Esophagus squamous epithelium (tissue), 4 donors: Measurements from ENCODE around the gene CXCR6.

ENCODE experiments used
- POLR2A ChIP-seq, 4 donors: fragments of 450-650 bp; IDR thresholded peaks; one replicate each; pipeline ENCODE4 v1.6.1; 2017; ENCODE audit warnings: antibody characterized with exemption in 4 of 4, mild to moderate bottlenecking in 4 of 4, moderate library complexity in 3 of 4
- TF ChIP-seq, protein P1 (sequence below), 6 experiments: fragments of 450-650 bp in 4 of 6; fragments of 200-600 bp in 2 of 6; sonication (generic) in 2 of 6; IDR thresholded peaks; one replicate each; pipeline ENCODE4 v1.5.1; 2016 to 2019; ENCODE audit warnings: antibody characterized with exemption in 6 of 6, mild to moderate bottlenecking in 4 of 6, moderate library complexity in 4 of 6

DNA sequence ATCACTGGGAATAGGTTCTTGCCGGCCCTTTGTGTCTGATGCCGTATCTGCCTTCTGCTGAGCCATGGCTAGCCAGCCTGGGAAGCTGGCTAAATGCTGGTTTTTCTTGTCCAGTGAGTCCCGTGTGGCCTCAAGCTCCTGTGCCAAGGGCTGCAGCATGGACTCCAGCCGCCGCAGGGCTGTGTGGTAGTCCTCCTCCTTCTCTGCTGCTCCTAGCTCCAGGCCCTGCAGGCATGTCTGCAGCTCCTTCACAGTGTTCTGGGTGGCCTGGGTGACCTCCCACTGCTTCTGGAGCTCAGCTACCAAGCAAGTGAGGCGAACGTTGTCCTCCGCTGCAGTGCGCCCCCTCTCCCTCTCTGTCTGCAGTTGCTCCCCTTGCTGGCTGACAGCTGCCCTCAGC lies 24.9 kb downstream of the CXCR6 start:
- TF ChIP-seq, protein P1, sequence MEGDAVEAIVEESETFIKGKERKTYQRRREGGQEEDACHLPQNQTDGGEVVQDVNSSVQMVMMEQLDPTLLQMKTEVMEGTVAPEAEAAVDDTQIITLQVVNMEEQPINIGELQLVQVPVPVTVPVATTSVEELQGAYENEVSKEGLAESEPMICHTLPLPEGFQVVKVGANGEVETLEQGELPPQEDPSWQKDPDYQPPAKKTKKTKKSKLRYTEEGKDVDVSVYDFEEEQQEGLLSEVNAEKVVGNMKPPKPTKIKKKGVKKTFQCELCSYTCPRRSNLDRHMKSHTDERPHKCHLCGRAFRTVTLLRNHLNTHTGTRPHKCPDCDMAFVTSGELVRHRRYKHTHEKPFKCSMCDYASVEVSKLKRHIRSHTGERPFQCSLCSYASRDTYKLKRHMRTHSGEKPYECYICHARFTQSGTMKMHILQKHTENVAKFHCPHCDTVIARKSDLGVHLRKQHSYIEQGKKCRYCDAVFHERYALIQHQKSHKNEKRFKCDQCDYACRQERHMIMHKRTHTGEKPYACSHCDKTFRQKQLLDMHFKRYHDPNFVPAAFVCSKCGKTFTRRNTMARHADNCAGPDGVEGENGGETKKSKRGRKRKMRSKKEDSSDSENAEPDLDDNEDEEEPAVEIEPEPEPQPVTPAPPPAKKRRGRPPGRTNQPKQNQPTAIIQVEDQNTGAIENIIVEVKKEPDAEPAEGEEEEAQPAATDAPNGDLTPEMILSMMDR (IDR thresholded peaks at IDR 0.05), result no peak
- TF ChIP-seq POLR2A (IDR thresholded peaks at IDR 0.05), result no peak
